ENCODE results near the gene ALAD. TPM values are rescaled to one million over a fixed set of nuclear protein-coding genes. Genes with fewer than 3 reads are reported as not detected.
"Not testable (repeated sequence)": the region's sequence is repeated elsewhere in the genome, so short reads cannot be mapped to it uniquely, and the experiment has no call there.

ALAD gene
- polyA plus RNA-seq, 1 donor from 2014 or later: 42.9 TPM

DNA sequence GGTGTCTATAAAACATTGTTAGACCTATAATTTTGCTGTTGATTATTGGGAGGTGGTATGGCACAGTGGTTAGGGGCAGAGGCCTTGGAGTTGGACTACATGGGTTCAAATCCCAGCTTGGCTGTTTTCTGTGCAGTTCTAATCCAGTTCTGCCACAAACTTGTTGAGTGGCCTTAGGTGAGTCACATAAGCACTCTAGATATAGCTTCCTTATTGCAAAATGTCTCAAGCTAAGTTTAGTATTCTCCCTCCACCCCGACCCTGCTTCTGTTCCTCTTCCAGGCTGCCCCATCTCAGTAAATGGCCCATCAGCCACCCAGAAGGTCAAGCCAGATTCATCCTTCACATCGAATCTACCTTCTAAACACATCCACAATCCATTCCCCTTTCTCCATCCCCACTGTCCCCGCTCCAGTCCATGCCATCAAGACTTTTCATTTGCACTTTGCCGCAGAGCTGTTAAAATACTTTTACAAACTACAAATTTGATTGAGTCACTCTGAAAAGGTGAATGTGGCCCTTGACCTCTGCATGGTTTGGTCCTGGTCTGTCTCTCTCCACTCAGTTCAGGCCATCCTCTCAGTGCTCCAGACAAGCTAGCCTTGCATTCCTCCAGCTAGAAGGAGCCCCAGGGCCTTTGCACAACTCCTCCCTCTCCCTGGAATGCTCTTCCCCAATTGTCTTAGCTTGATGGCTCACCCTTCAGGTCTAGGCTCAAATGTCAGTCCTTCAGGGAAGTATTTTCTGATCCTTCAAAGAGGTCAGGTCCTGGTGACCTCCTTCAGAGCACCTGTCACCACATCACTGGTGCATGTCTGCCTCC lies 14.3 kb downstream of the ALAD start:
- Histone ChIP-seq H3K4me3 (ENCODE audit: low read length) (no peak overlapping the region), H3K9me3 (ENCODE audit: low read length) (no peaks in the 10 kb centered on the region), H3K79me2 (replicated peaks; ENCODE audit: insufficient read depth, low read length) (no peaks in the 10 kb centered on the region), H3K9me2 (ENCODE audit: insufficient read depth, low read length) (no peaks in the 10 kb centered on the region), H3K36me3 (ENCODE audit: insufficient read depth, low read length) (no peaks in the 10 kb centered on the region), H3K4me2 (ENCODE audit: low read length) (no peak overlapping the region), H2AFZ (ENCODE audit: low read depth, low read length) (no peak overlapping the region), H3K9ac (ENCODE audit: low read length) (no peak overlapping the region), H3F3A (ENCODE audit: insufficient read depth, low read length, poor library complexity, severe bottlenecking) (no peaks in the 10 kb centered on the region), H3K27ac (ENCODE audit: low read length) (no peak overlapping the region), H3K27me3 (ENCODE audit: insufficient read depth, low read depth, low read length) (no peaks in the 10 kb centered on the region), H4K20me1 (ENCODE audit: insufficient read depth) (no peaks in the 10 kb centered on the region)
- TF ChIP-seq RAD21 (conservative IDR thresholded peaks at IDR 0.05) (no peak), POLR2AphosphoS5 (IDR thresholded peaks at IDR 0.05) (no peak), SMC3 (conservative IDR thresholded peaks at IDR 0.05; ENCODE audit: poor library complexity) (no peak), EZH2 (IDR thresholded peaks at IDR 0.05; ENCODE audit: borderline replicate concordance, insufficient read depth, low read length, poor library complexity, severe bottlenecking) (no peak), MXI1 (conservative IDR thresholded peaks at IDR 0.05; ENCODE audit: poor library complexity, severe bottlenecking) (no peak)
- TF ChIP-seq, protein P1, sequence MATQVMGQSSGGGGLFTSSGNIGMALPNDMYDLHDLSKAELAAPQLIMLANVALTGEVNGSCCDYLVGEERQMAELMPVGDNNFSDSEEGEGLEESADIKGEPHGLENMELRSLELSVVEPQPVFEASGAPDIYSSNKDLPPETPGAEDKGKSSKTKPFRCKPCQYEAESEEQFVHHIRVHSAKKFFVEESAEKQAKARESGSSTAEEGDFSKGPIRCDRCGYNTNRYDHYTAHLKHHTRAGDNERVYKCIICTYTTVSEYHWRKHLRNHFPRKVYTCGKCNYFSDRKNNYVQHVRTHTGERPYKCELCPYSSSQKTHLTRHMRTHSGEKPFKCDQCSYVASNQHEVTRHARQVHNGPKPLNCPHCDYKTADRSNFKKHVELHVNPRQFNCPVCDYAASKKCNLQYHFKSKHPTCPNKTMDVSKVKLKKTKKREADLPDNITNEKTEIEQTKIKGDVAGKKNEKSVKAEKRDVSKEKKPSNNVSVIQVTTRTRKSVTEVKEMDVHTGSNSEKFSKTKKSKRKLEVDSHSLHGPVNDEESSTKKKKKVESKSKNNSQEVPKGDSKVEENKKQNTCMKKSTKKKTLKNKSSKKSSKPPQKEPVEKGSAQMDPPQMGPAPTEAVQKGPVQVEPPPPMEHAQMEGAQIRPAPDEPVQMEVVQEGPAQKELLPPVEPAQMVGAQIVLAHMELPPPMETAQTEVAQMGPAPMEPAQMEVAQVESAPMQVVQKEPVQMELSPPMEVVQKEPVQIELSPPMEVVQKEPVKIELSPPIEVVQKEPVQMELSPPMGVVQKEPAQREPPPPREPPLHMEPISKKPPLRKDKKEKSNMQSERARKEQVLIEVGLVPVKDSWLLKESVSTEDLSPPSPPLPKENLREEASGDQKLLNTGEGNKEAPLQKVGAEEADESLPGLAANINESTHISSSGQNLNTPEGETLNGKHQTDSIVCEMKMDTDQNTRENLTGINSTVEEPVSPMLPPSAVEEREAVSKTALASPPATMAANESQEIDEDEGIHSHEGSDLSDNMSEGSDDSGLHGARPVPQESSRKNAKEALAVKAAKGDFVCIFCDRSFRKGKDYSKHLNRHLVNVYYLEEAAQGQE (IDR thresholded peaks at IDR 0.05; ENCODE audit: borderline replicate concordance): no peak
- TF ChIP-seq, protein P2, sequence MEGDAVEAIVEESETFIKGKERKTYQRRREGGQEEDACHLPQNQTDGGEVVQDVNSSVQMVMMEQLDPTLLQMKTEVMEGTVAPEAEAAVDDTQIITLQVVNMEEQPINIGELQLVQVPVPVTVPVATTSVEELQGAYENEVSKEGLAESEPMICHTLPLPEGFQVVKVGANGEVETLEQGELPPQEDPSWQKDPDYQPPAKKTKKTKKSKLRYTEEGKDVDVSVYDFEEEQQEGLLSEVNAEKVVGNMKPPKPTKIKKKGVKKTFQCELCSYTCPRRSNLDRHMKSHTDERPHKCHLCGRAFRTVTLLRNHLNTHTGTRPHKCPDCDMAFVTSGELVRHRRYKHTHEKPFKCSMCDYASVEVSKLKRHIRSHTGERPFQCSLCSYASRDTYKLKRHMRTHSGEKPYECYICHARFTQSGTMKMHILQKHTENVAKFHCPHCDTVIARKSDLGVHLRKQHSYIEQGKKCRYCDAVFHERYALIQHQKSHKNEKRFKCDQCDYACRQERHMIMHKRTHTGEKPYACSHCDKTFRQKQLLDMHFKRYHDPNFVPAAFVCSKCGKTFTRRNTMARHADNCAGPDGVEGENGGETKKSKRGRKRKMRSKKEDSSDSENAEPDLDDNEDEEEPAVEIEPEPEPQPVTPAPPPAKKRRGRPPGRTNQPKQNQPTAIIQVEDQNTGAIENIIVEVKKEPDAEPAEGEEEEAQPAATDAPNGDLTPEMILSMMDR (IDR thresholded peaks at IDR 0.05; ENCODE audit: poor library complexity, severe bottlenecking): no peak

DNA sequence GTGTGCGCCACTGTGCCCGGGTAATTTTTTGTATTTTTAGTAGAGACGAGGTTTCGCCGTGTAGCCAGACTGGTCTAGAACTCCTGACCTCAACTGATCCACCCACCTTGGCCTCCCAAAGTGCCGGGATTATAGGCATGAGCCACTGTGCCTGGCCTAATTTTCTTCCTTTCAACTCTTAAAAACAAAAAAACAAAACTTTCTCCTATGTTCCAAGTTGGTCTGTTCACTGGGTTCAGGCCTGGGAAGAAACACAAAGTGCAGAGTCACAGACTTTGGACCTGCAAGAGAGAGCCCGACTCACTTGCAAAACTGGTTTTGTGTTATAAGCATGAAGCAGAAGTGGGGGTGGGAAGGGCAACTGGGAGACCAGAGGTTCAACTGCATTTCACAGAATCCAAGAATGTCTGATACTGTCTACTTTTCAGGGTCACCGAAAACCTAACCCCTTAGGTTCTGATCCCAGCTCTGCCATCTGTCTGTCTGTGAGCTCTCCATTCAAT lies 19.1 kb downstream of the ALAD start:
- Histone ChIP-seq H3K27ac (ENCODE audit: low read length) (no peak overlapping the region), H3K79me2 (replicated peaks; ENCODE audit: insufficient read depth, low read length) (no peaks in the 10 kb centered on the region), H3K9me2 (ENCODE audit: insufficient read depth, low read length) (no peaks in the 10 kb centered on the region), H3K36me3 (ENCODE audit: insufficient read depth, low read length) (no peaks in the 10 kb centered on the region), H2AFZ (ENCODE audit: low read depth, low read length) (no peak overlapping the region), H3F3A (ENCODE audit: insufficient read depth, low read length, poor library complexity, severe bottlenecking) (no peaks in the 10 kb centered on the region), H3K9me3 (ENCODE audit: low read length) (no peaks in the 10 kb centered on the region), H3K27me3 (ENCODE audit: insufficient read depth, low read depth, low read length) (no peaks in the 10 kb centered on the region), H3K4me2 (ENCODE audit: low read length) (no peak overlapping the region), H3K4me3 (ENCODE audit: low read length) (no peak overlapping the region), H4K20me1 (ENCODE audit: insufficient read depth) (no peaks in the 10 kb centered on the region), H3K9ac (ENCODE audit: low read length) (no peak overlapping the region)
- TF ChIP-seq, protein P2 (IDR thresholded peaks at IDR 0.05; ENCODE audit: poor library complexity, severe bottlenecking): no peak
- TF ChIP-seq, protein P1 (IDR thresholded peaks at IDR 0.05; ENCODE audit: borderline replicate concordance): no peak
- TF ChIP-seq MXI1 (conservative IDR thresholded peaks at IDR 0.05; ENCODE audit: poor library complexity, severe bottlenecking) (no peak), SMC3 (conservative IDR thresholded peaks at IDR 0.05; ENCODE audit: poor library complexity) (no peak), EZH2 (IDR thresholded peaks at IDR 0.05; ENCODE audit: borderline replicate concordance, insufficient read depth, low read length, poor library complexity, severe bottlenecking) (no peak), TAF1 (IDR thresholded peaks at IDR 0.05; ENCODE audit: low read depth) (no peak), EP300 (conservative IDR thresholded peaks at IDR 0.05; ENCODE audit: poor library complexity, severe bottlenecking) (no peak), RAD21 (conservative IDR thresholded peaks at IDR 0.05) (no peak)

DNA sequence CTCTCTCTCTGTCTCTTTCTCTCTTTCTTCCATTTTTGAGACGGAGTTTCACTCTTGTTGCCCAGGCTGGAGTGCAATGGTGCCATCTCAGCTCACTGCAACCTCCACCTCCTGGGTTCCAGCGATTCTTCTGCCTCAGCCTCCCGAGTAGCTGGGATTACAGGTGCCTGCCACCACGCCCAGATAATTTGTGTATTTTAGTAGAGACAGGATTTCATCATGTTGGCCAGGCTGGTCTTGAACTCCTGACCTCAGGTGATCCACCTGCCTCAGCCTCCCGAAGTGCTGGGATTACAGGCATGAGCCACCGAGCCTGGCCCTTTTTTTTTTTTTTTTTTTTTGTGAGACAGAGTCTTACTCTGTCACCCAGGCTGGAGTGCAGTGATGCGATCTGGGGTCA lies 19.6 kb downstream of the ALAD start:
- H3K27ac ChIP-seq (ENCODE audit: low read length); H3K9me2 ChIP-seq (ENCODE audit: insufficient read depth, low read length); H3K4me3 ChIP-seq (ENCODE audit: low read length); H3K9ac ChIP-seq (ENCODE audit: low read length); H2AFZ ChIP-seq (ENCODE audit: low read depth, low read length); H3K36me3 ChIP-seq (ENCODE audit: insufficient read depth, low read length); H3K4me2 ChIP-seq (ENCODE audit: low read length); H3K9me3 ChIP-seq (ENCODE audit: low read length); H4K20me1 ChIP-seq (ENCODE audit: insufficient read depth); H3K79me2 ChIP-seq (replicated peaks; ENCODE audit: insufficient read depth, low read length); H3F3A ChIP-seq (ENCODE audit: insufficient read depth, low read length, poor library complexity, severe bottlenecking); H3K27me3 ChIP-seq (ENCODE audit: insufficient read depth, low read depth, low read length): not testable (repeated sequence)
